ENCODE measurements around the gene BNC2.
"Not testable (repeated sequence)": the region's sequence is repeated elsewhere in the genome, so short reads cannot be mapped to it uniquely, and the experiment has no call there.

BNC2 gene

GRCh38 chr9:16480584-16480983, 389.9 kb downstream of the BNC2 start:
- not testable (repeated sequence) for DNase-seq

DNA sequence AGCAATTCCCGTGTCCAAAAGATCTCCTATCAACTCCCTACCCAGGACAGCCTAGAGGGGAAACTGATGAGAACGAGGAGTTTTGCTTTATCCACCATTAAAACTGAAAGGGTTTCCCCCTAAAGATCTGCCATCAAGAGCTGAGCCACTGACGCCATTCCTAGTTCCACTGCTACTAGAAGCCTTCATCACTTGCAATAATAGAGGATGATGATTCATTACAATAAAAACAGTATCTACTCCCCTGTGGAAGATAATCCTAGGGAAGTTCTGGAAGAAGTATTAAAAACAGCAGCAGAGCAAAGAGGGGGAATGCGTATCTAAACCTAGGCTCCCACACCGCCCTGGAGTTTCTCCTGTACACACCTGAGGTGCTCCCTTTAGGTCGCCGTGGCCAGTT, 394.5 kb downstream of the BNC2 start:
- no peak for DNase-seq

GRCh38 chr9:16475257-16475656, 395.2 kb downstream of the BNC2 start:
- no peak for DNase-seq

- no peak for DNase-seq
These were observed 401.3 kb downstream of the BNC2 start for GRCh38 chr9:16469184-16469583.

DNA sequence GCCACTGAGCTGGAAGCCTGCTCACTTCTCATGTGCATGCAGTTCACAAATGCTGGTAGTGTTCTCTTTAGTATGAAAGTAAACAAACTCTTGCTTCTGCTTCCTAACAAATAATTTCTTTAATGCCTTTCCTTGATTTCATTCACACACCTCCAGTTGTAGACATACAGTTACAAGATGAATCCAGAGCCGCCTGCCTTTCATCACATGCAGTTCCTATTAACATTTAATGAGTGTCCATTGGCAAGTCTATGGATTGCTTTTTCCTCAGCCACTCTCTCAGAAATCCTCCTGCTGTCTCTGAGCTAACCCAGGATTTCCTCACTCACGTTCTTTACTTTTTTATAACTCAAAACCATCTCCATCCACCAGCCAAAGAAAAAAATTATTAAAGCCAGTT, 408.6 kb downstream of the BNC2 start:
- DNase-seq, result no peak

GRCh38 chr9:16461137-16461840, 409.2 kb downstream of the BNC2 start:
- DNase-seq, result no peak

- no peak for DNase-seq
These were observed 409.8 kb downstream of the BNC2 start for GRCh38 chr9:16460696-16461095.

DNA sequence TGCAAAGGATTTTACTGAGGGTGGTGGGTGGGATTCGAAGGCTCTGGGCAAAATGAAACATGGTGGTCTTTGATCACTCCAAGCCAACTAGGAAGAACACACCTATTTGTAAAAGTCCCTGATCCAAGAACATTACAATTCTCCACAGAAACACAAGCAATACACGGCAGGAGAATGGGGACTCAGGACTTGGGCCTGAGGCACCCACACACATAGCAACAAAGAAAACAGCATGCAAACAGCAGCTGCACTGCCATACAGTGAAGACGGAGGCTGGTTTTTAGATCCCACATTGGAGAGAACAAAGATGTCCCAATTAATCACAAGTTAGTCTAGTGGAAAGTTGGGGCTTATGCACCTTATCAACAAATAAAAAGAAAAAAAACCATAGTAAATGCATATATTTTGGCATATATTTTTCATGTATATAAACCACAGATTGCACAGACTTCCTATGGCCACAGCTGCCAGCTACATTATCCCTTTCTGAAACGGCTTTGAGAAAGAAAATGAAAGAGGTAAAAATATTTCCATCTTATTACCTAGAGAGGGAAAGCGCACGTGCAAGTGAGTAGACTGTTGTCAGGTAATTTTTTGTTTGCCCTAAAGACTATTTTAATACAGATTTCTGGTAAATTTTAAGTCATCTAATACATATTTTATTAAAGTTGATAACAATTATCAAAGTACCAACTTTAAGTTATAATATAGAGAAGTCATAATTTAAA, 410.9 kb downstream of the BNC2 start:
- no peak for DNase-seq

DNA sequence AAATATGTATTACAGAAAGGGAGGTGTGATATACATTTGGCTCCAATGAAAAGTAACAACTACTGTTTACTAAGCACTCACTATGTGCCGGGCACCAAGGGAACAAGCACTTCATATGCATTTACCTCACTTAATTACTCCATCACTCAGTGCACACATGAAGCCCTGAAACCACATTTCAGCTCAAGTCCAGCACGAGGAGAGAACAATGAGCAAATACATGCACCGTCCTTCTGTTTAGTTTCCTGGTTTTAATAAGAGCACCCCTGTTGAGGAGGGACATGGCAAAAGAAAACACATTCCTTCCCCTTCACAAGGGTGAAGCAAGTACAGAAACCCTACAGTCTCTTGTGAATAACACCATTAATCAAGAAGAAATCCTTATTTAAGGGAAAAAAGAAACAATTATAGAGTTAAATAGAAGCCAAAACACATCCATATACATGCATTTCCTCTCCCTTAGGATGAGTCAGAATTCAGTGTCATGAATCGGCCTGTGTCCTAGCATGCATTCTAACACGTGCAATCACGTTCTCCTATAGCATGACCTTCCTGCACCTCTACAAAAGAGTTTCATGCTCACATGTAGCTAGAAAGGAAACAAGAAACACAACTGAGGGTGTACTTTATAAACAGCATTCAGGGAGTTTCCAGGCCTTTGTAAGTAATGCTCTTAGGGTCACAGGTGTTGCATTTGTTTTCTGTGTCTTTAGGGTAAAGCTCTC, 411.6 kb downstream of the BNC2 start:
- DNase-seq, result no peak

DNA sequence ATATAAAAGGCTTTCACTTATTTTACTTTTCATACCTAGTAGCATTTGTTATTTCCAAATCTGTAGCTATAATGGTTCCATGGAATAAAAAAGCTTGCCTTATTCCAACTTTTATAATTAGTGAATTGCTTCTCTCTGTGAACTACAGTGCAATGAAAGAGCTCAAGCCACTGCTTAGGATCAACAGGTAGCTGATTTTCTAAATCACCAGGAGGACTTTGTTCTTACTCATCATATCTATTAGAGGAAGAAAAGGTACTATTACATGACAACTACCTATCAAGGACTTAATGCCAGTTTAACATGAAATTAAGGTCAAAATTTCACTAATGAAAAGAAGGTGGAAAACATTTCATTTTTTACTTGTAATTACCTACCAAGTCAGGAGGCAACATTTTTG, 414.6 kb downstream of the BNC2 start:
- DNase-seq, result no peak

- DNase-seq, result no peak
These were observed 417.1 kb downstream of the BNC2 start for GRCh38 chr9:16453390-16453789.

DNA sequence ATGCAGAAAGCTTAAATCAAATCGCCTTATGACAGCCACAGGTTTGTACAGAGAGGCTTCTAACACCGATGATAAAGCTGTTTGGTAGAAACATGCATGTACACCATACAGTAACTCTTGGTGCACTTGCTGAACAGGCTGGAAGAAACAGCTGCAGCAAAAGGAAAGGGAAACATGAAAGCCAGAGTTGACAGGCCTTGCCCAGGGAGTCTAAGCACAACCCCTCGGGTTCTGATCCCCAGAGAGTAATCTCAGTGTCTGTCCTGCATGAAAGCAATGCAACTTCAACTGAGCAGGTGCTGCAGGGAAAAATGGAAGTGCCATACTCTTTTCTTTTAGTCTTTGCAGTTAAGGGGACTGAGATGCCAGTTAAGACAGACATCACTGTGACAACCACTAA, 419.9 kb downstream of the BNC2 start:
- DNase-seq, result no peak

DNA sequence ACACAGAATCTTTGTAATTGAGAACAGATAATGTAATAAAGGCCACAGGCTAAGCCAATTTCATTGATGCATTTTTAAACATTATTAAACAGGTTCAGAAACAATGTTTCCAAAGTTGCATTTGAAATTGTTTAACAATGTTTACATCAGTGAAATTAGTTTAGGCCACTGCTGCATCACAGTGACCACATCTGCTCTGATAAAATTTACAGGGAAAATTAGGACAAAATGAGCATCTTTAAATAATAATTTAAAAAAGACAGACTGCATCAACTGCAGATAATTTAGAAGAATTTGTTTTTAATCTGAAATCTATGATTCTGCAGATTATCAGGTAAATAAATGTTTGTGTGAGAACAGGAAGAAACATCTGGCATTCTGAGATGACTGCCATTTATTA, 420.4 kb downstream of the BNC2 start:
- no peak for DNase-seq

- no peak for DNase-seq
These were observed 421.3 kb downstream of the BNC2 start for GRCh38 chr9:16449076-16449730.

- no peak for DNase-seq
These were observed 422.5 kb downstream of the BNC2 start for GRCh38 chr9:16447946-16448345.

DNA sequence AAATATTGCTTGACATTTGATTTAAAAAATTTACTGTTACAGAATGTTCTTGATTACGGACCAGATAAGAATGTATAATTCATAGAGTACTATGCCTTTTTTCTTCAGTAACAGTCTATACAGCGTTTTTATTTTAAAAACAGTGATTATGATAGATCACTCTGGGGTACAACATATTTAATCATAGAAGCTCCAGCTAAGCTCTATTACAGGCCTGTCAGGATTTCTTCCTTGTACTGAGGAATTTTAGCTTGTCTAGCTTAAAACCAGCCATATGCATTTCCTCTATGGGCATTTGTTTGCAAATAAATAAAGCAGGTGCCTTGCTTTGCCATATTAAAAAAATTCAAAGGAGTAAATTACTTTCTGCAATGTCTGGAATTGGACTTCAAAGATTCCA, 423.8 kb downstream of the BNC2 start:
- DNase-seq, result no peak

- no peak for DNase-seq
These were observed 425.1 kb downstream of the BNC2 start for GRCh38 chr9:16445141-16445920.

DNA sequence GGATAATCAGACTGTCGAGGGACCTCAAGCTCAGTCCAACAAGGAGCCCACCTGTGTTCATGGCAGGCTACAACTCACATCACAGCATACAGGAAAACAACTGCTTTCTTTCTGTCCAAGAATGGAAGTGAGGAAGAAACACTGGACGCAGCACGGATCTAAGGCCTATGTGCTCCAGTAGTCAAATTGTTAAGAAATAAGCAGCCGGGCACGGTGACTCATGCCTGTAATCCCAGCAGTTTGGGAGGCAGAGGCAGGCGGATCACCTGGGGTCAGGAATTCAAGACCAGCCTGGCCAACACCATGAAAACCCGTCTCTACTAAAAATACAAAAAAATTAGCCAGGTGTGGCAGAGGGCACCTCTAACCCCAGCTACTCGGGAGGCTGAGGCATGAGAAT, 427.8 kb downstream of the BNC2 start:
- no peak for DNase-seq

- no peak for DNase-seq
These were observed 428.7 kb downstream of the BNC2 start for GRCh38 chr9:16441791-16442190.

GRCh38 chr9:16438831-16439230, 431.6 kb downstream of the BNC2 start:
- not testable (repeated sequence) for DNase-seq

DNA sequence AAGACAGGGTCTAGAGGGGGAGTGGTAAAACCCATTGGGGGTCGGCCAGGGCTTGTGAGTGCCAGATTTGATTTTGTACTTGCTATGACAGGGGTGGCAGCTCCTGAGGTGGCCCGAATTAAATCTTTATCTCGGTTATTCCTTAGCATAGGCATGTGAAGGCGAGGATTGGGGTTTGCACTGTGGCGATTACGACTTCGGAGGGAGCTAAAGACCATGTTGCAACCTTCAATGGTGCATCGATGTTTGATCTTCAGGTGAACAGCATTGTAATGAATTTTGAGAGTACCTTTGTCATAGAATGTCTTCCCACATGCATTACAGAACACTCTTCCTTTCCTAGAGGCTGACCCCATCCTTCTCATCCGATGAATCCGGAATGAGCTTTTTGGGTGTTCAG, 433.9 kb downstream of the BNC2 start:
- no peak for DNase-seq

GRCh38 chr9:16434526-16434925, 435.9 kb downstream of the BNC2 start:
- DNase-seq, result no peak

DNA sequence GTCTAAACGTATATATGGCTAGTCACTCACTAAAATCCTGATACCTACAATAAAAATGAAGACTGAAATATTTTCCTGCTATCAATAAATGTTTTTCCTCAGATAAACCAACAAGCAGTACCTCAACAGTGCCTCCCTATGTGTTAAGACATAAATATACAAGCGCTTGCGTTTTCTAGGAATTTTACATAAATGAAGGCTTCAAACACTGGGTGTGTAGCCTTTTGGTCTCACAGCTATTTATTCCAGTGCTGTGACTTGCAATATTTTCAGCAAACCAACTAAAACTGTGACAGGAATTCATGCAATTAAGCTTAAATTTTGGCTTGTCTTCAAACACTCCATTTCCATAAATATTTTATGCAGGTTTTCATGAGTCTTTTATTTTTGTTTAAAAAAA, 437.0 kb downstream of the BNC2 start:
- no peak for DNase-seq
